GM18520 (cell line): Measurements from ENCODE around the gene FYCO1.

Experiments used
- ATAC-seq: cut with Tn5 transposase; IDR thresholded peaks from one replicate; pipeline ENCODE4 v1.9.1; 2021; ENCODE audit not compliant: unreplicated experiment

Gene FYCO1

DNA sequence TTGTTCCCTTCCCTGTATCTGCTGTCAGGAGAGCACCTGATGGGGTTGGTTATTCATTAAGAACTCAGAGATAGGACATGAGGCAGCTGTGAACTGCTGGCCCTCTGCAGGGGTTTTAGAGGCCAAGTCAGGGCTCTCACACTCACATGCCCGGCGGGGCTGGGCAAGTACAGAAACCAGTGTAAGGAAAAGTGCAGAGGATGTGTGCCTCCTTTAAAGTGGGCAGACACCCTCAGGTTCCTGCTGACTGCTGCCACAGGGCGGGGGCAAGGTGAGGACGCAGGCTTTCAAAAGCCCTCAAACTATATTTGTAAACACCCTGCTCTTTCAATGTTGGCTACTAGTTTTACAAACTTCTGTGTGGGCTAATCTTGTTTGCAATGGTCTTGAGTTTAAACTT lies 30.0 kb downstream of the FYCO1 start:
- ATAC-seq: no peak

DNA sequence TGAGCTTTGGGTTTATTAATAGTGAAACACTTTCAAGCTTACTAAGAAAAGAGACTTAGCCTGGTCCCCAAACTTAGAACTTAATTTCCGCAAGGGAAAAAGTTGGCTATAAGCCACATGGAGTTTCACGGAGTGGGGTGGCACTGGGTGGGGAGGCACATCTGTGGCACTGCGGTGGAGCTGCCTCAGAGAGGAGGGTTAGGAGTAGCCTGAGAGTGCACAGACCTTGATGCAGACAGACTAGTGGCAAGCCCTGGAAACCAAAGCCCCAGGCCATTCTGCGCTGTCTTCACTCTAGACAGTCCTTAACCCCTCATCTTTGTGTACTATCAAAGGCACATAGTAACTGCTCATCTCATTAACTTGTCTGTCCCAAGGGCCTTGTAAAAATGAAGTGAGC lies 30.4 kb downstream of the FYCO1 start:
- no peak for ATAC-seq

- no peak for ATAC-seq
These were observed 31.5 kb downstream of the FYCO1 start for GRCh38 chr3:45964139-45964538.

DNA sequence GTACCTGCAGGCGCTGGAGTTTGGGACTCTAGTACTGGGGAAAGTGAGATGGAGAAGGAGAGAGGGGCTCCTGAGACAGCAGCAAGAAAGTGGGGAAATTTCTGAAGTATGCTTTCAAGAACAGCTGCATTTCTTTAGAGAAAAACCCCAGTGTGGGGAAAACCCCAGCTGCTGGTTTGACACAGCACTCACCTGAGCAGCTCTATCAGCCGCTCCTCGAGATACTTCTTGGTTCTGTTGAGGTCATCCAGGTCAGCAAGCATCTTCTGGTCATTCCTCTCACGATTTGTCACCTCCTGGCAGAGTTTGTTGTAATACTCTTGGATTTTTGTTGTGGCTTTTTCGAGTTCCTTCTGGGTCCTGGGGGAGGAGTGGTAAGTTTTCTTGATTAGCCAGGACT lies 33.6 kb downstream of the FYCO1 start:
- peak; percentile 59 for ATAC-seq

DNA sequence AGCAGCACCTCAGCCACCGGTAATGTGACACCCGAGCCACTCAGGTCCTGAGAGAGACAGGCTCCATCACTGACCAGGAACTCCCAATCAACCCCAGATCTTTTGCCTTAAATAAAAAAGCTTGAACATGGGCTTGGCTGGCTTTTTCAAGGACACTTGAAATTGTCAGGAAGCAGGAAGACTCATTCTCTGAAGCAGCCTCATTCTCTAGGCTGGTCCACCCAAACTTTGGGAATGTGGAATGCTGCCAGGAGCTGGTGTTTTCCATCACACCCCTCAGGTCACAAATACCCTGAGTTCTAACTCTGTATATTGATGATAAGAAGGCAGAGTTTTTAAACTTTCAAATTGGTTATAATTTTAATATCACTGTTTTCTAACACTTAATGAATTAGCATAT lies 35.3 kb downstream of the FYCO1 start:
- no peak for ATAC-seq

DNA sequence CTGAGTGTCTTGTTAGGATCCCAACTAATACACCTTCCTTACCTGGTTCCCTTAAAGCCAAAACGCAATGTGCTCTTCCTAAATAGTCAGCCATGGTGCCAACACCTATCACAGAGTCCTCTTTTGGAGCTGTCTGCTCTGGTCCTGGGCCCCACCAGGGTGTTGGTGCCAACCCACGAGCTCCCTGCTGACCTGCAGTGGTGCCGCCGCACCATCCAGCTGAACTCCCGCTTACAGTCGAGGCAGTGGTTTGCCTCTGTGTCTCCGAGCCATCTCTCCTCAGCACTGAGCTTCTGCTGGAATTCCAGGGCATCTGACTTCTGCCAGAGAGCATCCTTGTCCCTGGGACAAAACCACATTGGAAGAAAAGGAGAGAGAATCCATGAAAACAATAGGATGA lies 36.4 kb downstream of the FYCO1 start:
- no peak for ATAC-seq

DNA sequence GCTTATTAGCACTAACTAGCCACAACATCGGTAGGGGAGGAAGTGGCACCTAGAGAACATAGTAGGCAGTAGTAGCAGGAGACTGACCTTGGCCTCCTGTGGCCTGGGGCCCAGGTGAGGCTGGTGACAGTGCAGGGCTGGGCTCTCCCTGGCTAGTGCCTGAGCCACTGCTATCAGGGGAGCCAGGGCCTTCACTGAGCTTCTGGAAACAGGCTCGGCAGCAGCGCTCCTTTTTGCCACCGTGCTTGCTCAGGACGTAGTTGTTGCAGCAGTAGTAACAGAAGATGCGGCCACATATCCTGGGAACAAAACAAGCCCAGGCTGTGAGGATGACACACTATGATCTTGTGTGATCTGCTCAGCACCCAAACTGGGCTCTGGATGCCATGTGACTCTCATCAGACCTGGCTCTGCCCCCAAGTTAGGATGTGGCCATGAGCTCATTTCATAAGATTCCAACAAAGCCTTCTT lies 37.3 kb downstream of the FYCO1 start:
- no peak for ATAC-seq

GRCh38 chr3:45957586-45957985 lies 38.0 kb downstream of the FYCO1 start:
- no peak for ATAC-seq

DNA sequence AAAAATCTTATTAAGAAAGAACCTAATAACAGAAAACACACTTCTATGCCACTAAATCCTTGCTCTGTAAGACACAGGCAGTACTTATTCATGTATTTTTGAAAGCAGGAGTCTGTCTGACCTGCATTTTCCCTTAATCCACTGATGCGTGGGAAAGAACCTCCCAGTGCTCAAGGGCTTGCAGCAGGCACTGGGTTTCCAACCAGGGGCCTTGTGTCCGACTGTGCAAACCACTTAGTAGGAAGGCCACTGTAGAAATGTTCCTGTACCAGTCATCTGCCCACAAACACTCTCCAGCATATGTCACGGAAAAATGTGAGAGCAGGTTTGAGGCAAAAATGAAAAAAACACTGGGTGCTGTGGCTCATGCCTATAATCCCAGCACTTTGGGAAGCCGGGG lies 39.9 kb downstream of the FYCO1 start:
- ATAC-seq: no peak

DNA sequence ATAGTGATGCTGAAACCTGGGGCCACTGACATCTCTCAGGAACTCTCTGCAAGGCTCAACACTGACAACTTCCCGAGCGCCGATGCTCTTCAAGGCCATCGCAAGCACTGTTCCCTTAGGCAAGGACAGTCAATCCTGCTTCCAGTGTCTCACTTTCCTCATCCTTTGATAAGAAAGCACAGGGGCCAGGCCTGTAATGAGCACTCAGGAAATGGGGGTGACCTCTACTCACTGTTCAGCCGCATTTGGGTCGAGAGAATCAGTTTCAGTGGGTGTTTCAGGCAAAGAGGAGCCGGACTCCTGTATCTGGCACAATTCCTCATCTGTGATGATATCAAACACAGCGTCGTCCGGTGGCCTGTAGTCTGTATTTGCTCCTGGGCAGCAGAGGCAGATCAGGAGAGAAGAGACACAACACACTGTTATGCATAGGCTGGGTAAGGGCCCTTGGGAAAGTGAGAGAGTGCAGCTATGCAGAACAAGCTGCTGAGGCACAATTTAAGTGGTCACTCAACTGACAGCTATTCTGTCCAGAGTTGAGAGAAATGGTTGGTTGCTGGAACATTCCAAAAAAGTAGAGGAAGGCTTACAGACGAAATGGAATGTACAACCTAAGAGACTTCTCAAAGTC lies 40.5 kb downstream of the FYCO1 start:
- ATAC-seq: no peak

DNA sequence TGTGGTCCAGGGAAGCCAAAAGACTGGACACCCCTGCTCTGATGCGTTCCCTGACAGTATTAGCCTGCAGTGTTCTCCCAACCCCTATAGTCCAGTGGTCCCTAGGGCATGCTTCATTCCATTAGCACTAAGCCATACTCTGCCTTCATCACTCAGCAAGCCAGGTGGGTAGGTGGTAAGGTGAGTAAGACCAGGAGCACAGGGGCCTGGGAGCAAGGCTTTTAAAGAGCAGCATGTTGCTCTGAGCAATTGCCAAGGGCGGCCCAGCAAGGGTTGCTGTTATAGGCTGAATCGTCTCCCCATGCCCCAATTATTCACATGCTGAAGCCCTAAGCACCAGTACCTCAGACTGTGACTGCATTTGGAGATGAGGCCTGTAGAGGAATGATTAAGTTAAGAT lies 41.3 kb downstream of the FYCO1 start:
- no peak for ATAC-seq

DNA sequence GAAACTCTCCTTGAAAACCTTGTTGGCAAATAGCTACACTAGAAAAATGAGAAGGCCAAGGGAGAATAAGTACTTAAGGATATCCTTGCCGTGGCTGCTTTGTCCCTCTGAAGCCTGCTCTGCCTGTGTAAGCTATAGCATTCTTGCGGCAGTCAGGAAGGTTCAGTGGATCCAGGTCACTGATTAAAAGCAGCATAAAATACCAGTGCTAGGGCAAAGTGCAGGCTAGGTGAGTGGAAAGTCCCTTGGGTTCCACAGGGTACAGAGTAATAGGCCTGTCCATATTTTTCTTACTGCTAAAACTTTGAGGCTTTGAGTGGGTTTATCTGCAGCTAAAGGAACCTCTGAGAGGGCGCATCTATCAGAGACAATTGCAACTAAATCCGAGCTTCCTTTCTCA lies 42.1 kb downstream of the FYCO1 start:
- ATAC-seq: no peak

DNA sequence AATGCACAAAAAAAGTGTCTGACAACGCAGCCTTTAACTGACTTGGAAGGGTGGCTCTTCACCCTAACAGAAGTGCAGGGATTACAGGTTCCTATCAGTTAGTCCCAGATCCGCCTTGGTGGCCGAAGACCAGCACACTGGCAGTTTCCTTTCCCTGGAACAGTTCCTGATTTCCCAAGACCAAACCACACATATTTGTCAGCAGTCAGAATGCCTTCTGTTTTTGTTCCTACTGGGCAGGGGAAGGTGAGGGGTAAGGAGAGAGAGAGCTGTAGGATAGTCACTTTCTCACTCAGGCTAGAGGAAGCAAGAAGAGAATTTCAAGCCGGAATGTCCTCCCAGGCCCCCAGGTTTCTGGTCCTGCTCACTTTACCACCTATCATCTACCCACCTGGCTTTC lies 43.2 kb downstream of the FYCO1 start:
- no peak for ATAC-seq

GRCh38 chr3:45951946-45952345 lies 43.7 kb downstream of the FYCO1 start:
- ATAC-seq: no peak

DNA sequence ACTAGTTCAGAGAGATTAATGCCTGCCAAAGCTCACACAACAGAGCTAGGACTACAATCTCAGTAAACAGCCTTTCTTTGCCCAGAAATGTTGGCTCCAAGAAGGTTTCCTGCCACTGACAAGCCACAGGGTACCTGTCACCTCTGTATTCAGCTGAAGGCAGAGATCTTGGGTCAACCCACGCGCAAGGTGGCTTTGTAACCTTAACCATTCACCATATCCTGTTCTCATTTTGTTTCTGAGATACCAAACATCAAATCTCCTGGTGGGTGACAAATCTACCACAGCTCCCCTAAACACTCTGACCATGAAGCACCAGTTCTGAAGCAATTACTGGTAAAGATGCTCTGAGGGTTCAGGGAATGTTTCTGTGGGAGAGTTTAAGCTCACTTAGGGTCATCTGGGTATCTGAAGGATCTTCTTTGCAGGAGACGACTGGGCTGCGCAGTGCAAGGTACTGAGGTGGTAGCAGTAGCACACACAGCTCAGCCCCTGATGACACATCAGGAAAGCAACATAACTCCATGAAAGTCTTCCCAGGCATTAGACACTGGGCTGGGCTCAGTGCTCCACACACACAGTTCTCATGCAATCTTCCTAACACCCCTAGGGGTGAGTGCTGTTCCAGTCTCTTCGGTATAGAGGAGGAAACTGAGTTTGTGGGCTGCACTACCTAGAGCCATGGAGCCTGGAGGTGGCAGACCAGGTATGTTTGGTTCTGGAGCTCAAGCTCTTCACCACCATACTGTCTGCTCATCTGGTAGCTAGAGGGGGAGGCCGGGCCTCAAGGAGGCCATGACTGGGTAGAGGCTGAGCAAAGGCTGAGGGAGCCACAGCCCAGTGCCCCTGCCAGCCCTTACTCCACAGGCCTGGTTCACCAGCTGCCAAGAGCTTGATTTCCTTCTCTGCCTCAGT lies 44.7 kb downstream of the FYCO1 start:
- no peak for ATAC-seq

GRCh38 chr3:45950131-45950530 lies 45.5 kb downstream of the FYCO1 start:
- no peak for ATAC-seq

DNA sequence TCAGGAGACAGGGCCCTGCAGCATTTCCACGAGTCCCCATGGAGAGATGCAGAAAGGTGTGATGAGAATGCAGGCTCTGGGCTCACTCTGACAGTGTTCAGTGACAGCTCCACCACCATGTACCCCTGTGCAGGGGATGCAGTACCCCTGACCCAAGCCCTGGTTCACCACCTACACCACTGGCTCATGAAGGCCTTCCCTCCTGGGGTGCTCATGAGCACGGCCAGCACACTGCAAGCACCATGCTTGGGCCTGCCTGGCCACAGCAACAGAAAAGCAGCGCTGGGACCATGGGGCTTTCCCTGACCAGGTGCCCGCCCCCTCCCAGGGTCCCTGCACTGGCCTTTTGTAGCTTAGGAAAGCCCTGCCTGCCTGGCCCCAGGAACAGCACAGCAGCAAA lies 46.2 kb downstream of the FYCO1 start:
- ATAC-seq: no peak

- ATAC-seq: no peak
These were observed 46.7 kb downstream of the FYCO1 start for GRCh38 chr3:45948881-45949280.

- ATAC-seq: no peak
These were observed 47.3 kb downstream of the FYCO1 start for GRCh38 chr3:45948311-45948781.

DNA sequence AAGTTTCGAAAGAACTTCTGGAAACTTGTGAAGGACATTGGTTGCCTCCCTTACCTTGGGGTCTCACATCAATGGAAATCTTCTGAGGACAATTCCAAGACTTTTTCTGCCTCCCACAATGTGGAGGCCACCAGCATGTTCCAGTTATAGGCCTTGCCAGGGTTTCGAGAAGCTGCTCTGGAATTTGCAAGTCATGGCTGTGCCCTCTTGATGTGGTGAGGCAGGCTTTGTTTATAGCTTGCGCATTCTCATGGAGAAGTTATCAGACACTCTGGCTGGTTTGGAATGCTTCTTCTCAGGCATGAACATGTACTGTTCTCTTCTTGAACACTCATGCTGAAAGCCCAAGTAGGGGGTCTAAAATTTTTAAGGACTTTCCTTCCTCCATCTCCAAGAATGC lies 48.3 kb downstream of the FYCO1 start:
- ATAC-seq: no peak

GRCh38 chr3:45946875-45947274 lies 48.7 kb downstream of the FYCO1 start:
- no peak for ATAC-seq

DNA sequence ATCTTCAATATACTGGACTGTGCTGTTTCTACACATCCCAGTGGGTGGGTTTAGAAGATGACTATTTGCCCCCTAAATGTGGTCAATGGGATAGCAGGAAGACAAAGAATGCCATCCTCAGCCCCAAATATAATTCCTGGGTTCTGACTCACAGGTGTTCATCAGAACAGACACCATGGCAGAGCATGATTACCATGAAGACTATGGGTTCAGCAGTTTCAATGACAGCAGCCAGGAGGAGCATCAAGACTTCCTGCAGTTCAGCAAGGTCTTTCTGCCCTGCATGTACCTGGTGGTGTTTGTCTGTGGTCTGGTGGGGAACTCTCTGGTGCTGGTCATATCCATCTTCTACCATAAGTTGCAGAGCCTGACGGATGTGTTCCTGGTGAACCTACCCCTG lies 49.3 kb downstream of the FYCO1 start:
- no peak for ATAC-seq
